OCI-LY3 (cell line): ENCODE results near the gene DCUN1D2.

Experiments used
- H2AFZ ChIP-seq: fragments of 200-600, 300-600 bp; shearing (Covaris generic); 2 replicates; pipeline ENCODE4 v1.6.0; 2014; ENCODE audit warnings: antibody characterized with exemption, low read depth, low read length
- H3K27ac ChIP-seq: fragments of 200-600, 300-600 bp; sonication (generic); 2 replicates; pipeline ENCODE4 v1.5.1; 2014; ENCODE audit warnings: mild to moderate bottlenecking, low read length, moderate library complexity, mixed read lengths
- H3K27me3 ChIP-seq: fragments of 200-600, 300-600 bp; sonication (generic); 2 replicates; pipeline ENCODE4 v1.6.1; 2014; ENCODE audit warnings: low read depth, low read length, mixed read lengths
- H3K36me3 ChIP-seq: fragments of 200-600, 300-600 bp; sonication (generic); replicated peaks from 2 replicates; pipeline ENCODE3; 2014; ENCODE audit warnings: low read depth, low read length, mixed read lengths
- H3K4me1 ChIP-seq: fragments of 300-600, 200-600 bp; sonication (generic); 2 replicates; pipeline ENCODE4 v1.6.1; 2014; ENCODE audit warnings: low read length, mixed read lengths
- H3K4me2 ChIP-seq: fragments of 200-600, 300-600 bp; sonication (generic); 2 replicates; pipeline ENCODE4 v1.6.1; 2014; ENCODE audit warnings: low read length, mixed read lengths
- H3K4me3 ChIP-seq: fragments of 300-600, 200-600 bp; sonication (generic); 2 replicates; pipeline ENCODE4 v1.5.1; 2014; ENCODE audit warnings: antibody characterized with exemption, mild to moderate bottlenecking, low read length, moderate library complexity
- H3K79me2 ChIP-seq: fragments of 300-600, 200-600 bp; shearing (Covaris generic); 2 replicates; pipeline ENCODE4 v1.6.1; 2014; ENCODE audit warnings: mild to moderate bottlenecking, low read length, mixed read lengths
- H3K9ac ChIP-seq: fragments of 300-600, 200-600 bp; shearing (Covaris generic); 2 replicates; pipeline ENCODE4 v1.6.0; 2014; ENCODE audit warnings: mild to moderate bottlenecking, low read length, moderate library complexity
- H3K9me3 ChIP-seq: fragments of 200-600, 300-600 bp; shearing (Covaris generic); 2 replicates; pipeline ENCODE4 v1.6.1; 2014; ENCODE audit warnings: low read length, mixed read lengths; ENCODE audit not compliant: insufficient read depth
- H4K20me1 ChIP-seq: fragments of 200-600, 300-600 bp; sonication (generic); 2 replicates; pipeline ENCODE4 v1.6.1; 2016; ENCODE audit warnings: low read length, mixed read lengths; ENCODE audit not compliant: insufficient read depth
- CTCF ChIP-seq: fragments of 200-600, 300-600 bp; sonication (generic); IDR thresholded peaks from 2 replicates; pipeline ENCODE4 v1.5.1; 2014; ENCODE audit warnings: antibody characterized with exemption, low read length, low read depth
- EZH2phosphoT487 ChIP-seq: fragments of 200-600 bp; shearing (Covaris generic); IDR thresholded peaks from 2 replicates; pipeline ENCODE4 v1.6.1; 2018; ENCODE audit warnings: antibody characterized with exemption, mixed run types, low read depth

DCUN1D2 gene

GRCh38 chr13:113465300-113465699, 25.2 kb downstream of the DCUN1D2 start:
- H3K79me2 ChIP-seq = peaks cover 6% of the 10 kb centered on the region; the same call in 1 of the 2 replicates
- H3K36me3 ChIP-seq = peaks cover 35% of the 10 kb centered on the region
- H3K9me3 ChIP-seq = no peaks in the 10 kb centered on the region
- TF ChIP-seq EZH2phosphoT487 (no peak), CTCF (no peak)
- H3K27ac ChIP-seq = no peak overlapping the region
- H3K4me3 ChIP-seq = no peak overlapping the region
- no peak overlapping the region for H2AFZ ChIP-seq
- H3K4me1 ChIP-seq = no peaks in the 10 kb centered on the region
- H4K20me1 ChIP-seq = peaks cover 7% of the 10 kb centered on the region
- no peak overlapping the region for H3K4me2 ChIP-seq
- no peaks in the 10 kb centered on the region for H3K27me3 ChIP-seq
- H3K9ac ChIP-seq = no peak overlapping the region

GRCh38 chr13:113464476-113464875, 26.0 kb downstream of the DCUN1D2 start:
- TF ChIP-seq CTCF (no peak), EZH2phosphoT487 (no peak)
- Histone ChIP-seq H3K27me3 (no peaks in the 10 kb centered on the region), H3K9ac (no peak overlapping the region), H2AFZ (no peak overlapping the region), H3K4me3 (no peak overlapping the region), H3K9me3 (no peaks in the 10 kb centered on the region), H4K20me1 (no peaks in the 10 kb centered on the region), H3K27ac (no peak overlapping the region), H3K79me2 (no peaks in the 10 kb centered on the region), H3K4me2 (no peak overlapping the region), H3K36me3 (peaks cover 35% of the 10 kb centered on the region), H3K4me1 (no peaks in the 10 kb centered on the region)

GRCh38 chr13:113461022-113461751, 29.3 kb downstream of the DCUN1D2 start:
- H3K4me2 ChIP-seq = no peak overlapping the region
- H3K4me3 ChIP-seq = no peak overlapping the region
- no peak overlapping the region for H2AFZ ChIP-seq
- H3K9ac ChIP-seq = no peak overlapping the region
- no peaks in the 10 kb centered on the region for H3K27me3 ChIP-seq
- no peak for TF ChIP-seq EZH2phosphoT487
- TF ChIP-seq CTCF = no peak
- H3K27ac ChIP-seq = no peak overlapping the region
- no peaks in the 10 kb centered on the region for H4K20me1 ChIP-seq
- H3K36me3 ChIP-seq = peaks cover 44% of the 10 kb centered on the region
- no peaks in the 10 kb centered on the region for H3K79me2 ChIP-seq
- no peaks in the 10 kb centered on the region for H3K9me3 ChIP-seq
- no peaks in the 10 kb centered on the region for H3K4me1 ChIP-seq

- H3K27me3 ChIP-seq = no peaks in the 10 kb centered on the region
- no peak overlapping the region for H3K27ac ChIP-seq
- H3K9ac ChIP-seq = no peak overlapping the region
- H2AFZ ChIP-seq = no peak overlapping the region
- no peaks in the 10 kb centered on the region for H3K4me1 ChIP-seq
- TF ChIP-seq EZH2phosphoT487 = no peak
- TF ChIP-seq CTCF = no peak
- peaks cover 47% of the 10 kb centered on the region for H3K36me3 ChIP-seq
- no peak overlapping the region for H3K4me3 ChIP-seq
- H3K79me2 ChIP-seq = no peaks in the 10 kb centered on the region
- no peaks in the 10 kb centered on the region for H4K20me1 ChIP-seq
- H3K9me3 ChIP-seq = no peaks in the 10 kb centered on the region
- H3K4me2 ChIP-seq = no peak overlapping the region
Observed at GRCh38 chr13:113460599-113460998, 29.9 kb downstream of the DCUN1D2 start.
